K562 (cell line): Measurements from ENCODE around the gene SKA3. TPM values are rescaled to one million over a fixed set of nuclear protein-coding genes. Genes with fewer than 3 reads are reported as not detected.

ENCODE experiments used
- CBX1 ChIP-seq: sonication (generic); IDR thresholded peaks from 2 replicates; pipeline ENCODE4 v1.6.1; 2016; ENCODE audit warnings: antibody characterized with exemption, low read depth, mild to moderate bottlenecking
- CHD2 ChIP-seq: IDR thresholded peaks from 2 replicates; pipeline ENCODE4 v1.6.1; 2011; ENCODE audit warnings: low read depth, low read length
- MGA ChIP-seq: fragments of 450-650 bp; IDR thresholded peaks from 2 replicates; pipeline ENCODE4 v1.6.1; 2016; ENCODE audit warnings: mild to moderate bottlenecking, moderate library complexity
- PHF20 ChIP-seq: fragments of 450-650 bp; IDR thresholded peaks from 2 replicates; pipeline ENCODE4 v1.6.1; 2018; ENCODE audit not compliant: partially characterized antibody
- PHF21A ChIP-seq: fragments of 450-650 bp; IDR thresholded peaks from 2 replicates; pipeline ENCODE4 v1.6.1; 2017; ENCODE audit warnings: low read depth, borderline replicate concordance
- RBM25 ChIP-seq: fragments of 200-400 bp; formaldehyde crosslinking; IDR thresholded peaks from 2 replicates; pipeline ENCODE4 v1.6.1; 2018; ENCODE audit warnings: low read length, low read depth, moderate library complexity; ENCODE audit not compliant: severe bottlenecking
- SAFB ChIP-seq: fragments of 200-400 bp; formaldehyde crosslinking; IDR thresholded peaks from 2 replicates; pipeline ENCODE4 v1.6.1; 2017; ENCODE audit warnings: low read depth, low read length, borderline replicate concordance
- SUPT5H ChIP-seq: fragments of 450-650 bp; IDR thresholded peaks from 2 replicates; pipeline ENCODE4 v1.6.1; 2016
- TRIM24 ChIP-seq, 2 experiments: fragments of 450-650 bp; IDR thresholded peaks; 2 replicates each; pipeline ENCODE4 v1.6.1; 2016
- polyA plus RNA-seq, 8 experiments: library from polyadenylated mRNA; depleted of rRNA in 4 of 8; stranded (reverse) in 5 of 8; unstranded in 3 of 8; fragments of >200 nt; fragmentation: Nextera tagmentation in 2 of 8; fragmentation: Illumina TruSeq in 1 of 8; extraction: Ambion mirVana in 2 of 8; extraction: Trizol in 1 of 8; gene quantifications; 2 replicates each; pipeline versions ENCODE4 v1.2.1 to v1.2.3, GENCODE V29; 2011 to 2014; ENCODE audit warnings: inconsistent platforms in 1 of 8, missing spikeins in 1 of 8
- total RNA-seq, 7 experiments: library from RNA; depleted of rRNA in 6 of 7; stranded (reverse); fragments of >200 nt in 6 of 7; fragmentation: Illumina TruSeq in 2 of 7; extraction: Trizol in 2 of 7; gene quantifications; 2 replicates each; pipeline versions ENCODE4 v1.2.1 to v1.2.3, GENCODE V29; 2011 to 2021; ENCODE audit warnings: low replicate concordance in 1 of 7
- TF ChIP-seq, protein P1 (sequence below): sonication (generic); formaldehyde crosslinking; IDR thresholded peaks from 2 replicates; pipeline ENCODE4 v1.8.0; 2022; ENCODE audit warnings: mild to moderate bottlenecking, missing genetic modification reagents
- TF ChIP-seq, protein P2 (sequence below): sonication (generic); formaldehyde crosslinking; IDR thresholded peaks from 2 replicates; pipeline ENCODE4 v1.8.1; 2023; ENCODE audit warnings: mild to moderate bottlenecking, missing genetic modification reagents
- TF ChIP-seq, protein P3 (sequence below): fragments of 450-650 bp; IDR thresholded peaks from 2 replicates; pipeline ENCODE4 v1.6.1; 2016; ENCODE audit warnings: antibody characterized with exemption

SKA3 gene
- total and polyA plus RNA-seq, 9 of the 15 experiments (the other 6 are each of a cell fraction or from before 2014, with no cell fraction given): 17.0 to 53.3 (median 29.9) TPM

DNA sequence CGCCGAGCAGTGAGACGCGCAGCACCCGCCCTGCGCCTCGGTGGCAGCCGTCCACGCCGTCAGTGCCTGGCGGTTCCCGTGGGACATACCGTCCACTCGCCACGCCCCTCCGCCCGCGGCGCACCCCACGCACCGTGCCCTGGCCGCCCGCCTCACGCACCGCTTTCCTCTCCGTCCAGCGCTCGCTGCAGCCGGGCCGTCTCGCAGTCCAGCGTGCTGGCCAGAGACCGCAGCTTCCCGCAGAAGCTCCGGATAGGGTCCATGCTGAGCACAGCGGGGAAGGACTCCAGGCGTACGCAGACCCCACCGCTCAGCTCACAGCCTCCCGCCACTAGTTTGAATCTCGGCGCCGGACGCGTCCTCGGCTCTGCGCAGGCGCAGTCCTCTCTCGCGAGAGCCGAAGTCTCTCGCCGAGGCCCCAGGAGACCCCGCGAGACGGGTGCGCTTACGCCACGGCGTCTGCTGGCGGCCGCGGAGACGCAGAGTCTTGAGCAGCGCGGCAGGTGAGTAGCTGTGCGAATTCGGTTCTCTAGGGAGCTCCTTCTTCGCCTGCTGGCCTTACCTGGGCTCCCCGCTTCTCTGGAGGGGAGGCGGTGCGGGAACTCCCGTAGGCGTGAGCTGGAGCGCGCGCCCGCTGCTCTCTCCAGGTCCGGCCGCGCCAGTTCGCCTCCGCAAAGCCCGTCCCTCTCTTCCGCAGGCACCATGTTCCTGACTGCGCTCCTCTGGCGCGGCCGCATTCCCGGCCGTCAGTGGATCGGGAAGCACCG, at the start of gene SKA3, which contains the start of gene MRPL57 (continued):
- 0 out of 2 replicates have a peak, but pooled peaks have one; percentile 5 for TF ChIP-seq MGA
- TF ChIP-seq, protein P1, sequence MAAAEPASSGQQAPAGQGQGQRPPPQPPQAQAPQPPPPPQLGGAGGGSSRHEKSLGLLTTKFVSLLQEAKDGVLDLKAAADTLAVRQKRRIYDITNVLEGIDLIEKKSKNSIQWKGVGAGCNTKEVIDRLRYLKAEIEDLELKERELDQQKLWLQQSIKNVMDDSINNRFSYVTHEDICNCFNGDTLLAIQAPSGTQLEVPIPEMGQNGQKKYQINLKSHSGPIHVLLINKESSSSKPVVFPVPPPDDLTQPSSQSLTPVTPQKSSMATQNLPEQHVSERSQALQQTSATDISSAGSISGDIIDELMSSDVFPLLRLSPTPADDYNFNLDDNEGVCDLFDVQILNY (CRISPR knock-in tag): peak; percentile 22; the same call in 1 of the 2 replicates
- TF ChIP-seq PHF20: peak; percentile 29
- peak in 1 of 2 experiments; percentile 21; a peak in 1 of 4 replicates for TF ChIP-seq TRIM24 (IDR thresholded peaks at IDR 0.05)
- TF ChIP-seq PHF21A: peak; percentile 52; the same call in 1 of the 2 replicates
- TF ChIP-seq SUPT5H: peak; percentile 94
- TF ChIP-seq CHD2: peak; percentile 100
- TF ChIP-seq RBM25: peak; percentile 96
- TF ChIP-seq CBX1: peak; percentile 59; the same call in 1 of the 2 replicates
- peak; percentile 98 for TF ChIP-seq SAFB
- TF ChIP-seq, protein P2, sequence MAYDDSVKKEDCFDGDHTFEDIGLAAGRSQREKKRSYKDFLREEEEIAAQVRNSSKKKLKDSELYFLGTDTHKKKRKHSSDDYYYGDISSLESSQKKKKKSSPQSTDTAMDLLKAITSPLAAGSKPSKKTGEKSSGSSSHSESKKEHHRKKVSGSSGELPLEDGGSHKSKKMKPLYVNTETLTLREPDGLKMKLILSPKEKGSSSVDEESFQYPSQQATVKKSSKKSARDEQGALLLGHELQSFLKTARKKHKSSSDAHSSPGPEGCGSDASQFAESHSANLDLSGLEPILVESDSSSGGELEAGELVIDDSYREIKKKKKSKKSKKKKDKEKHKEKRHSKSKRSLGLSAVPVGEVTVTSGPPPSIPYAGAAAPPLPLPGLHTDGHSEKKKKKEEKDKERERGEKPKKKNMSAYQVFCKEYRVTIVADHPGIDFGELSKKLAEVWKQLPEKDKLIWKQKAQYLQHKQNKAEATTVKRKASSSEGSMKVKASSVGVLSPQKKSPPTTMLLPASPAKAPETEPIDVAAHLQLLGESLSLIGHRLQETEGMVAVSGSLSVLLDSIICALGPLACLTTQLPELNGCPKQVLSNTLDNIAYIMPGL: 0 out of 2 replicates have a peak, but pooled peaks have one; percentile 8
- TF ChIP-seq, protein P3, sequence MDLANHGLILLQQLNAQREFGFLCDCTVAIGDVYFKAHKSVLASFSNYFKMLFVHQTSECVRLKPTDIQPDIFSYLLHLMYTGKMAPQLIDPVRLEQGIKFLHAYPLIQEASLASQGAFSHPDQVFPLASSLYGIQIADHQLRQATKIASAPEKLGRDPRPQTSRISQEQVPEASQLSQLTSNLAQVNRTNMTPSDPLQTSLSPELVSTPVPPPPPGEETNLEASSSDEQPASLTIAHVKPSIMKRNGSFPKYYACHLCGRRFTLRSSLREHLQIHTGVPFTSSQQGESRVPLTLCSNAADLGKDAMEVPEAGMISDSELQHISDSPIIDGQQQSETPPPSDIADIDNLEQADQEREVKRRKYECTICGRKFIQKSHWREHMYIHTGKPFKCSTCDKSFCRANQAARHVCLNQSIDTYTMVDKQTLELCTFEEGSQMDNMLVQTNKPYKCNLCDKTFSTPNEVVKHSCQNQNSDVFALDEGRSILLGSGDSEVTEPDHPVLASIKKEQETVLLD: peak; percentile 89
